ENCODE data around the gene ECD. TPM values are rescaled to one million over a fixed set of nuclear protein-coding genes. Genes with fewer than 3 reads are reported as not detected.
"Not testable (repeated sequence)": the region's sequence is repeated elsewhere in the genome, so short reads cannot be mapped to it uniquely, and the experiment has no call there.

Gene ECD
- total RNA-seq, 1 donor from 2014 or later: 44.0 TPM

DNA sequence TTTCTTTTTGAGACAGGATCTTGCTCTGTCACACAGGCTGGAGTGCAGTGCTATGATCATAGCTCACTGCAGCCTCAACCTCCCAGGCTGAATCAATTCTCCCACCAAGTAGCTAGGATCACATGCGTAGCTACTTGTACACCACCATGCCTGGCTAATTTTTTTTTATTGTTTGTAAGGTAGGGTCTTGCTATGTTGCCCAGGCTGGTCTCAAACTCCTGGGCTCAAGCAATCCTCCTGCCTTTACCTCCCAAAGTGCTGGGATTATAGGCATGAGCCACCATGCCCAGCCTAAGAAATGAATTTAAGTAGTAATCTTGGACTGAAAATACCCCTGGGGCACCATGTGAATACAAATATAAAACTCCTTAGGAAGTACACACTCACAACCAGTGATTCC is 51.8 kb downstream of the ECD start:
- Histone ChIP-seq H3K9ac (no peak overlapping the region), H3K4me2 (no peak overlapping the region), H3K27me3 (no peaks in the 10 kb centered on the region), H4K20me1 (ENCODE audit: low read depth) (no peaks in the 10 kb centered on the region), H3K4me1 (no peaks in the 10 kb centered on the region), H3K36me3 (no peaks in the 10 kb centered on the region), H3K27ac (no peak overlapping the region), H3K9me3 (ENCODE audit: low read depth) (no peaks in the 10 kb centered on the region), H3F3A (ENCODE audit: low read depth) (peaks cover 13% of the 10 kb centered on the region), H3K4me3 (no peak overlapping the region), H2AFZ (replicated peaks) (no peak overlapping the region), H3K79me2 (ENCODE audit: low read depth) (no peaks in the 10 kb centered on the region)
- Mint-ChIP-seq H3K4me1 (peaks cover 6% of the 10 kb centered on the region), H3K36me3 (no peaks in the 10 kb centered on the region), H3K4me3 (no peak overlapping the region), H3K27ac (no peak overlapping the region), H3K9me3 (no peaks in the 10 kb centered on the region), H3K27me3 (ENCODE audit: insufficient read depth, low read depth) (no peaks in the 10 kb centered on the region)
- no peak for DNase-seq (ENCODE audit: low spot score)
- TF ChIP-seq CTCF (IDR thresholded peaks at IDR 0.05): no peak
- no peak for TF ChIP-seq EZH2phosphoT487 (IDR thresholded peaks at IDR 0.05)
- TF ChIP-seq EZH2 (IDR thresholded peaks at IDR 0.05): no peak

GRCh38 chr10:73113551-73113950 is 54.3 kb downstream of the ECD start:
- Histone ChIP-seq H3K36me3 (no peaks in the 10 kb centered on the region), H3K4me2 (no peak overlapping the region), H3K27me3 (no peaks in the 10 kb centered on the region), H3K9me3 (ENCODE audit: low read depth) (no peaks in the 10 kb centered on the region), H3K79me2 (ENCODE audit: low read depth) (no peaks in the 10 kb centered on the region), H4K20me1 (ENCODE audit: low read depth) (no peaks in the 10 kb centered on the region), H3K9ac (no peak overlapping the region), H3K4me3 (no peak overlapping the region), H3K4me1 (no peaks in the 10 kb centered on the region), H3F3A (ENCODE audit: low read depth) (peaks cover 13% of the 10 kb centered on the region), H2AFZ (replicated peaks) (no peak overlapping the region), H3K27ac (no peak overlapping the region)
- no peak overlapping the region for H3K4me3 Mint-ChIP-seq
- TF ChIP-seq EZH2 (IDR thresholded peaks at IDR 0.05): no peak
- TF ChIP-seq CTCF (IDR thresholded peaks at IDR 0.05): no peak
- TF ChIP-seq EZH2phosphoT487 (IDR thresholded peaks at IDR 0.05): no peak
- H3K4me1 Mint-ChIP-seq: peaks cover 9% of the 10 kb centered on the region
- peaks cover 17% of the 10 kb centered on the region for H3K36me3 Mint-ChIP-seq
- DNase-seq (ENCODE audit: low spot score): no peak
- peaks cover 3% of the 10 kb centered on the region for H3K9me3 Mint-ChIP-seq
- no peak overlapping the region for H3K27ac Mint-ChIP-seq
- H3K27me3 Mint-ChIP-seq (ENCODE audit: insufficient read depth, low read depth): peaks cover 2% of the 10 kb centered on the region

DNA sequence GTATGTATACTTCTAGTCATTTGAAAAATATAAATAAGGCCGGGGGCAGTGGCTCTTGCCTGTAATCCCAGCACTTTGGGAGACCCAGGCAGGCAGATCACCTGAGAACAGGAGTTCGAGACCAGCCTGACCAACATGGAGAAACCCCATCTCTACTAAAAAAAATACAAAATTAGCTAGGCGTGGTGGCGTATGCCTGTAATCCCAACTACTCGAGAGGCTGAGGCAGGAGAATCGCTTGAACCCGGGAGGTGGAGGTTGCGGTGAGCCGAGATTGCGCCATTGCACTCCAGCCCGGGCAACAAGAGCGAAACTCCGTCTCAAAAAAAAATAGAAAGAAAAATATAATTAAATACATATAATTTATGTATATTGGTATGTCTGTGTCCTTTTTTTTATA is 55.8 kb downstream of the ECD start:
- not testable (repeated sequence) for H2AFZ ChIP-seq (replicated peaks); H3K4me3 Mint-ChIP-seq; H3K4me1 ChIP-seq; H3K36me3 ChIP-seq; H3K27me3 ChIP-seq; DNase-seq (ENCODE audit: low spot score); H3K27ac ChIP-seq; H3F3A ChIP-seq (ENCODE audit: low read depth); H3K27me3 Mint-ChIP-seq (ENCODE audit: insufficient read depth, low read depth); H3K4me2 ChIP-seq; H3K79me2 ChIP-seq (ENCODE audit: low read depth); H3K27ac Mint-ChIP-seq; H3K4me3 ChIP-seq; H3K4me1 Mint-ChIP-seq; H3K9me3 ChIP-seq (ENCODE audit: low read depth); H4K20me1 ChIP-seq (ENCODE audit: low read depth); H3K9ac ChIP-seq; H3K9me3 Mint-ChIP-seq
- peaks cover 21% of the 10 kb centered on the region for H3K36me3 Mint-ChIP-seq

GRCh38 chr10:73110345-73110849 is 57.4 kb downstream of the ECD start, which contains the start of gene NUDT13:
NUDT13 (plus strand) TSS chr10:73110455; CDS start chr10:73114366, 3,911 bp downstream.
- peaks cover 9% of the 10 kb centered on the region for H3F3A ChIP-seq (ENCODE audit: low read depth)
- H2AFZ ChIP-seq (replicated peaks): peak within 1 kb of the TSS; percentile 53
- H3K27ac ChIP-seq: no peak within 1 kb of the TSS
- Mint-ChIP-seq H3K9me3 (peaks cover 3% of the 10 kb centered on the region), H3K36me3 (peaks cover 21% of the 10 kb centered on the region), H3K27ac (peak within 1 kb of the TSS; percentile 95), H3K4me3 (peak within 1 kb of the TSS; percentile 88), H3K27me3 (ENCODE audit: insufficient read depth, low read depth) (peaks cover 4% of the 10 kb centered on the region), H3K4me1 (peaks cover 3% of the 10 kb centered on the region)
- peak within 1 kb of the TSS; percentile 61 for H3K4me3 ChIP-seq
- peak; percentile 66 for DNase-seq (ENCODE audit: low spot score)
- H3K4me2 ChIP-seq: peak within 1 kb of the TSS; percentile 79
- H3K79me2 ChIP-seq (ENCODE audit: low read depth): no peaks in the 10 kb centered on the region
- H4K20me1 ChIP-seq (ENCODE audit: low read depth): no peaks in the 10 kb centered on the region
- TF ChIP-seq EZH2 (IDR thresholded peaks at IDR 0.05) (no peak), EZH2phosphoT487 (IDR thresholded peaks at IDR 0.05) (no peak), CTCF (IDR thresholded peaks at IDR 0.05) (no peak)
- H3K36me3 ChIP-seq: no peaks in the 10 kb centered on the region
- H3K9ac ChIP-seq: no peak within 1 kb of the TSS
- H3K9me3 ChIP-seq (ENCODE audit: low read depth): no peaks in the 10 kb centered on the region
- no peaks in the 10 kb centered on the region for H3K27me3 ChIP-seq
- no peaks in the 10 kb centered on the region for H3K4me1 ChIP-seq

- not testable (repeated sequence) for H3K4me2 ChIP-seq; H3K9ac ChIP-seq; H3K27me3 Mint-ChIP-seq (ENCODE audit: insufficient read depth, low read depth); H3K9me3 Mint-ChIP-seq; H2AFZ ChIP-seq (replicated peaks); H3K27ac Mint-ChIP-seq; H3K9me3 ChIP-seq (ENCODE audit: low read depth); H4K20me1 ChIP-seq (ENCODE audit: low read depth); DNase-seq (ENCODE audit: low spot score); H3K36me3 ChIP-seq; H3K4me1 ChIP-seq; H3F3A ChIP-seq (ENCODE audit: low read depth); H3K4me1 Mint-ChIP-seq; H3K27ac ChIP-seq; H3K79me2 ChIP-seq (ENCODE audit: low read depth); H3K27me3 ChIP-seq; H3K4me3 ChIP-seq; H3K4me3 Mint-ChIP-seq
- peaks cover 21% of the 10 kb centered on the region for H3K36me3 Mint-ChIP-seq
Observed at GRCh38 chr10:73109248-73109652, 58.6 kb downstream of the ECD start.

Measured in neural progenitor cell (in vitro differentiated cells).